GM18520 (cell line): ENCODE results near the gene NEDD1.

ENCODE experiments used
- ATAC-seq: cut with Tn5 transposase; IDR thresholded peaks from one replicate; pipeline ENCODE4 v1.9.1; 2021; ENCODE audit not compliant: unreplicated experiment

The NEDD1 gene

GRCh38 chr12:97003276-97003675, 96.2 kb downstream of the NEDD1 start:
- no peak for ATAC-seq
